Gastroesophageal sphincter (tissue), 4 donors: ENCODE results near the gene GPR75. TPM values are rescaled to one million over a fixed set of nuclear protein-coding genes. Genes with fewer than 3 reads are reported as not detected.

Experiments used
- ATAC-seq: fragments of 150-250 bp; one replicate; pipeline ENCODE4 v1.9.1; 2016; ENCODE audit warnings: mild to moderate bottlenecking, moderate library complexity
- H3K27ac ChIP-seq, 4 donors: fragments of 200-600 bp; sonication (generic) in 3 of 4; 1 replicate in 3 of 4; 2 replicates in 1 of 4; pipeline ENCODE4 v1.5.1; 2016 to 2019
- H3K27me3 ChIP-seq: fragments of 200-600 bp; sonication (generic); one replicate; pipeline ENCODE4 v1.5.1; 2019
- H3K36me3 ChIP-seq, 2 donors: fragments of 200-600 bp; sonication (generic); one replicate each; pipeline ENCODE4 v1.5.1; 2019; ENCODE audit warnings: control low read depth in 1 of 2
- H3K4me1 ChIP-seq, 3 donors: fragments of 200-600 bp; sonication (generic); 1 replicate in 2 of 3; 2 replicates in 1 of 3; pipeline ENCODE4 v1.5.1; 2016 to 2019; ENCODE audit warnings: control low read depth in 2 of 3
- H3K4me3 ChIP-seq, 2 donors: fragments of 200-600 bp; sonication (generic); one replicate each; pipeline ENCODE4 v1.5.1; 2019; ENCODE audit warnings: mild to moderate bottlenecking in 1 of 2, moderate library complexity in 1 of 2
- H3K9me3 ChIP-seq, 3 donors: fragments of 200-600 bp; sonication (generic); one replicate each; pipeline ENCODE4 v1.5.1; 2017 to 2019; ENCODE audit warnings: control low read depth in 2 of 3
- CTCF ChIP-seq, 4 experiments: fragments of 200-600 bp in 2 of 4; fragments of 450-650 bp in 2 of 4; sonication (generic) in 1 of 4; IDR thresholded peaks; one replicate each; pipeline ENCODE4 v1.5.1; 2017 to 2019; ENCODE audit warnings: antibody characterized with exemption in 4 of 4, mild to moderate bottlenecking in 2 of 4, moderate library complexity in 2 of 4
- EP300 ChIP-seq: sonication (generic); formaldehyde crosslinking; IDR thresholded peaks from one replicate; pipeline ENCODE4 v1.6.1; 2017; ENCODE audit warnings: antibody characterized with exemption, mild to moderate bottlenecking
- POLR2A ChIP-seq, 2 donors: fragments of 450-650 bp; IDR thresholded peaks; one replicate each; pipeline ENCODE4 v1.6.1; 2017; ENCODE audit warnings: antibody characterized with exemption in 2 of 2, mild to moderate bottlenecking in 2 of 2, moderate library complexity in 1 of 2
- POLR2AphosphoS5 ChIP-seq: sonication (generic); formaldehyde crosslinking; IDR thresholded peaks from one replicate; pipeline ENCODE4 v1.6.1; 2017; ENCODE audit warnings: antibody characterized with exemption
- WGBS, 2 donors: methylation state at CpG; one replicate each; pipeline ENCODE4 v1.1.5; 2018; ENCODE audit warnings: low coverage in 1 of 2; 5-methylcytosine and 5-hydroxymethylcytosine counted together
- total RNA-seq, 4 donors: library from RNA; depleted of rRNA; stranded (reverse); fragments of >200 nt; gene quantifications; one replicate each; pipeline ENCODE4 v1.1.0, GENCODE V29; 2016

GPR75 gene
- total RNA-seq, 4 donors from 2014 or later, result 2.2 to 6.1 (median 2.4) TPM

GRCh38 chr2:53821810-53822209 is 38.0 kb downstream of the GPR75 start:
- no peaks in the 10 kb centered on the region for H3K9me3 ChIP-seq
- H3K4me1 ChIP-seq, result peaks cover 0 to 14% (median 0%) of the 10 kb centered on the region in 3 donors
- no peak for ATAC-seq
- no peak for TF ChIP-seq CTCF (IDR thresholded peaks at IDR 0.05)
- no peak for TF ChIP-seq POLR2A (IDR thresholded peaks at IDR 0.05)
- no peak for TF ChIP-seq EP300
- no peak for TF ChIP-seq POLR2AphosphoS5
- WGBS, 2 donors, result 86 to 100% methylated on average over 1 to 6 of the region's 6 CpGs
- H3K4me3 ChIP-seq, result no peak overlapping the region
- H3K36me3 ChIP-seq, result peaks cover 0 to 34% of the 10 kb centered on the region in 2 donors
- H3K27me3 ChIP-seq, result no peaks in the 10 kb centered on the region
- H3K27ac ChIP-seq, result no peak overlapping the region

GRCh38 chr2:53820711-53821110 is 39.1 kb downstream of the GPR75 start:
- peaks cover 0 to 3% (median 0%) of the 10 kb centered on the region in 3 donors for H3K4me1 ChIP-seq

GRCh38 chr2:53820048-53820447 is 39.7 kb downstream of the GPR75 start:
- Histone ChIP-seq H3K27ac (no peak overlapping the region), H3K4me1 (no peaks in the 10 kb centered on the region), H3K27me3 (no peaks in the 10 kb centered on the region), H3K4me3 (no peak overlapping the region), H3K9me3 (no peaks in the 10 kb centered on the region), H3K36me3 (peaks cover 0 to 52% of the 10 kb centered on the region in 2 donors)
- TF ChIP-seq CTCF (IDR thresholded peaks at IDR 0.05) (no peak), EP300 (no peak), POLR2AphosphoS5 (no peak), POLR2A (IDR thresholded peaks at IDR 0.05) (no peak)
- WGBS, 2 donors, result 88 to 91% methylated on average over 5 to 8 of the region's 9 CpGs
- no peak for ATAC-seq

More at GRCh38 chr2:53820711-53821110, 39.1 kb downstream of the GPR75 start:
- no peak overlapping the region for H3K4me3 ChIP-seq
- ATAC-seq, result no peak
- H3K27me3 ChIP-seq, result no peaks in the 10 kb centered on the region
- H3K36me3 ChIP-seq, result peaks cover 0 to 45% of the 10 kb centered on the region in 2 donors
- no peak for TF ChIP-seq CTCF (IDR thresholded peaks at IDR 0.05)
- TF ChIP-seq EP300, result no peak
- TF ChIP-seq POLR2AphosphoS5, result no peak
- TF ChIP-seq POLR2A (IDR thresholded peaks at IDR 0.05), result no peak
- H3K9me3 ChIP-seq, result no peaks in the 10 kb centered on the region
- no peak overlapping the region for H3K27ac ChIP-seq
- WGBS, 2 donors, result 72 to 79% methylated on average over 3 to 4 of the region's 4 CpGs

- TF ChIP-seq CTCF (IDR thresholded peaks at IDR 0.05), result no peak
- TF ChIP-seq POLR2AphosphoS5, result no peak
- TF ChIP-seq EP300, result no peak
- TF ChIP-seq POLR2A (IDR thresholded peaks at IDR 0.05), result no peak
Measured at GRCh38 chr2:53819634-53820033, 40.1 kb downstream of the GPR75 start.

GRCh38 chr2:53818854-53819435 is 40.8 kb downstream of the GPR75 start:
- Histone ChIP-seq H3K4me1 (no peaks in the 10 kb centered on the region), H3K4me3 (no peak overlapping the region), H3K9me3 (no peaks in the 10 kb centered on the region), H3K27ac (no peak overlapping the region), H3K36me3 (peaks cover 0 to 63% of the 10 kb centered on the region in 2 donors), H3K27me3 (no peaks in the 10 kb centered on the region)
- WGBS, 2 donors, result 84 to 93% methylated on average over 2 to 3 of the region's 3 CpGs
- ATAC-seq, result no peak
- TF ChIP-seq POLR2A (IDR thresholded peaks at IDR 0.05), result no peak

More at GRCh38 chr2:53819634-53820033, 40.1 kb downstream of the GPR75 start:
- H3K9me3 ChIP-seq, result no peaks in the 10 kb centered on the region
- peaks cover 0 to 56% of the 10 kb centered on the region in 2 donors for H3K36me3 ChIP-seq
- H3K27ac ChIP-seq, result no peak overlapping the region
- no peak for ATAC-seq
- H3K4me3 ChIP-seq, result no peak overlapping the region
- WGBS, 2 donors, result 66% methylated on average over 3 of the region's 4 CpGs; no CpG with 5 or more reads in 1 of the 2 donors
- no peaks in the 10 kb centered on the region for H3K4me1 ChIP-seq
- H3K27me3 ChIP-seq, result no peaks in the 10 kb centered on the region
